ENCODE measurements around the gene SUCO.
A peak's percentile ranks its signal among the peaks of the same experiment; 100 is the strongest.
"Not testable (repeated sequence)": the region's sequence is repeated elsewhere in the genome, so short reads cannot be mapped to it uniquely, and the experiment has no call there.

Gene SUCO

GRCh38 chr1:172607145-172607544, 74.2 kb downstream of the SUCO start:
- DNase-seq (ENCODE audit: low spot score) = no peak

GRCh38 chr1:172608098-172608601, 75.2 kb downstream of the SUCO start:
- no peak for DNase-seq (ENCODE audit: low spot score)

GRCh38 chr1:172609528-172609927, 76.6 kb downstream of the SUCO start:
- peak; percentile 59 for DNase-seq (ENCODE audit: low spot score)

- no peak for DNase-seq (ENCODE audit: low spot score)
Measured at GRCh38 chr1:172612478-172612877, 79.5 kb downstream of the SUCO start.

- DNase-seq (ENCODE audit: low spot score) = no peak
Measured at GRCh38 chr1:172613294-172613693, 80.3 kb downstream of the SUCO start.

- DNase-seq (ENCODE audit: low spot score) = no peak
Measured at GRCh38 chr1:172616195-172616594, 83.2 kb downstream of the SUCO start.

GRCh38 chr1:172616636-172617035, 83.7 kb downstream of the SUCO start:
- no peak for DNase-seq (ENCODE audit: low spot score)

GRCh38 chr1:172620603-172621002, 87.7 kb downstream of the SUCO start:
- not testable (repeated sequence) for DNase-seq (ENCODE audit: low spot score)

- DNase-seq (ENCODE audit: low spot score) = no peak
Measured at GRCh38 chr1:172622541-172622940, 89.6 kb downstream of the SUCO start.

GRCh38 chr1:172623748-172624147, 90.8 kb downstream of the SUCO start:
- no peak for DNase-seq (ENCODE audit: low spot score)

- no peak for DNase-seq (ENCODE audit: low spot score)
Measured at GRCh38 chr1:172626845-172627244, 93.9 kb downstream of the SUCO start.

GRCh38 chr1:172627702-172628101, 94.8 kb downstream of the SUCO start:
- DNase-seq (ENCODE audit: low spot score) = peak; percentile 45

GRCh38 chr1:172628401-172628800, 95.5 kb downstream of the SUCO start:
- no peak for DNase-seq (ENCODE audit: low spot score)

- DNase-seq (ENCODE audit: low spot score) = no peak
Measured at GRCh38 chr1:172629170-172629569, 96.2 kb downstream of the SUCO start.

- no peak for DNase-seq (ENCODE audit: low spot score)
Measured at GRCh38 chr1:172629638-172630037, 96.7 kb downstream of the SUCO start.

- no peak for DNase-seq (ENCODE audit: low spot score)
Measured at GRCh38 chr1:172630056-172630818, 97.3 kb downstream of the SUCO start.

GRCh38 chr1:172630868-172631267, 97.9 kb downstream of the SUCO start:
- no peak for DNase-seq (ENCODE audit: low spot score)

- DNase-seq (ENCODE audit: low spot score) = no peak
Measured at GRCh38 chr1:172637522-172637921, 104.6 kb downstream of the SUCO start.

GRCh38 chr1:172638249-172638648, 105.3 kb downstream of the SUCO start:
- DNase-seq (ENCODE audit: low spot score) = no peak

- DNase-seq (ENCODE audit: low spot score) = peak; percentile 81
Measured at GRCh38 chr1:172638885-172639831, 106.2 kb downstream of the SUCO start.

- DNase-seq (ENCODE audit: low spot score) = no peak
Measured at GRCh38 chr1:172640111-172640510, 107.2 kb downstream of the SUCO start.

- DNase-seq (ENCODE audit: low spot score) = no peak
Measured at GRCh38 chr1:172641492-172641891, 108.5 kb downstream of the SUCO start.

- no peak for DNase-seq (ENCODE audit: low spot score)
Measured at GRCh38 chr1:172642970-172643369, 110.0 kb downstream of the SUCO start.
